ENCODE measurements around the gene HNRNPR.

DNA sequence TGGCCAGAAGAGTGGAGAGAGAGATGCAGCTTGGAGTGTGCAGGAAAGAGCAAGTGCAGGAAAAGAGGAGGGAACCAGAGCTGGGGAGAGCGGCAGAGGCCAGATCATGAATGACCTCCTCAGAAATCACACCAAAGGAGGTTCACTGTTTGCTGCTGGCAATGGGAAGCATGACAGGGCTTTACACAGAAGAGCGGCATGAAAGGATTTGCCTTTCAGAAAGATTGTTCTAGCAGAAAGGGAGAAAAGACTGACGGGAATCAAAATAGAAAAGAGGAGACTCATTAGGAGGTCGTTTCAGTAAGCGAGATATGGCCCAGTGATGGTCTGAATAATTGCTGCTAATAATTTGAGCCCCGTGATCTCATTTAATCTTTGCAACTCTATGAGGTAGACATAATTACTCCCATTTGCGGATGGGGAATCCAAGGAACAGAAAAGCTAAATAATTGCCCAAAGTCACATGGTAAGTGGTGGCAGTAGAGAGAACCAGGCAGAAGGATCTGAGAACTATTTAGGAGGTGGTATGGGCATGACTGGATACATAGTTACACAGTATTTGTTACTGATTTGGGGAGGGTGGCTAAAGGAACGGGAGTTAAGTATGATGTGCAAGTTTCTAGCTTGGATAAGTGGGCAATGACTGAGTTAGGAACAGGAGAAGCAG is 12.5 kb upstream of the HNRNPR start:
- TF ChIP-seq EZH2 (IDR thresholded peaks at IDR 0.05; ENCODE audit: low read length), result no peak
- TF ChIP-seq, protein P1, sequence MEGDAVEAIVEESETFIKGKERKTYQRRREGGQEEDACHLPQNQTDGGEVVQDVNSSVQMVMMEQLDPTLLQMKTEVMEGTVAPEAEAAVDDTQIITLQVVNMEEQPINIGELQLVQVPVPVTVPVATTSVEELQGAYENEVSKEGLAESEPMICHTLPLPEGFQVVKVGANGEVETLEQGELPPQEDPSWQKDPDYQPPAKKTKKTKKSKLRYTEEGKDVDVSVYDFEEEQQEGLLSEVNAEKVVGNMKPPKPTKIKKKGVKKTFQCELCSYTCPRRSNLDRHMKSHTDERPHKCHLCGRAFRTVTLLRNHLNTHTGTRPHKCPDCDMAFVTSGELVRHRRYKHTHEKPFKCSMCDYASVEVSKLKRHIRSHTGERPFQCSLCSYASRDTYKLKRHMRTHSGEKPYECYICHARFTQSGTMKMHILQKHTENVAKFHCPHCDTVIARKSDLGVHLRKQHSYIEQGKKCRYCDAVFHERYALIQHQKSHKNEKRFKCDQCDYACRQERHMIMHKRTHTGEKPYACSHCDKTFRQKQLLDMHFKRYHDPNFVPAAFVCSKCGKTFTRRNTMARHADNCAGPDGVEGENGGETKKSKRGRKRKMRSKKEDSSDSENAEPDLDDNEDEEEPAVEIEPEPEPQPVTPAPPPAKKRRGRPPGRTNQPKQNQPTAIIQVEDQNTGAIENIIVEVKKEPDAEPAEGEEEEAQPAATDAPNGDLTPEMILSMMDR (optimal IDR thresholded peaks at IDR 0.05 in 1 of 3, IDR thresholded peaks at IDR 0.05 in 1 of 3, conservative IDR thresholded peaks at IDR 0.05 in 1 of 3; ENCODE audit: extremely low read depth in 1 of 3, insufficient read depth in 2 of 3, low read length in 3 of 3), result no peak
